Epidermal melanocyte (primary cell): Measurements from ENCODE around the gene H3-3A.

Source experiments
- DNase-seq: peaks from one replicate; pipeline ENCODE4 v3.0.0; 2011; ENCODE audit warnings: low spot score; ENCODE audit not compliant: insufficient read length

H3-3A gene

GRCh38 chr1:226062558-226063223 lies at the start of gene H3-3A:
Gene H3-3A, plus strand, starts transcription at chr1:226062716. Its CDS starts 1,636 bp downstream, at chr1:226064352.
- no peak for DNase-seq

DNA sequence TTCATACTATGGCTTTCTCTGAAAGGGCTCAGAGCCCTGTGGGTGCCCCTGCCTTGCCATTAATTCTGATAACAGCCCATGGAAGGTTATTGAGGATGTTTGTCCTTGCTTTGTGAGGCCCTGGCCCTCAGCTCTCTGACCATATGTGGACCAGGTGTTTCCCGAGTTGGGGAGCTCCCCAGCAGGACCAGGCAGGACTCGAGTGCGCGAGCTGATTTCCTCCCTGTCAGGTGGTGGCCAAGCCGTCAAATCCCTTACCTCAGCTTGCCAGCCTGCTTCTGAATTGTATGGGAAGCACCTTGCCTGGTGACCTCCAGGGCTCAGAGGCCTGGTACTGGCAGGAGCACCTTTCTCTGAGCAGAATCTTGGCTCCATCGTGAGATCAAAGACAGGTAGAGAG lies 45.4 kb upstream of the H3-3A start:
- no peak for DNase-seq

- DNase-seq, result no peak
These were observed 42.9 kb upstream of the H3-3A start for GRCh38 chr1:226019572-226019971.

DNA sequence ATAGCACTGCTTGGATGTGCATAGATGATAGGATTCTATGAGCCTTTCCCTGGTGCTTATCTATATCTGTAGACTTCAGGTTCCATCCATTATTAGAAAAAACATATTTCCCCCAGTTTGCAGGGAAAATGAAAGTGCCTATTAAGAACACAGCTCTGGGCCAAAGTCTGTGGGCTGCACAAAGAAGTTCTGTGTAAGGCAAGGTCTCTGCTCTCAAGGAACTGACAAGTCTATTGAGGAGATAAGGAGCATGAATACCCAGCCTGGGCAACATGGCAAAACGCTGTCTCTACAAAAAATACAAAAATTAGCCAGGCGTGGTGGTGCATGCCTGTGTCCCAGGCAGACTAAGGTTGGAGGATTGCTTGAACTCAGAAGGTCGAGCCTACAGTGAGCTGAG lies 41.1 kb upstream of the H3-3A start:
- DNase-seq, result peak; percentile 70

DNA sequence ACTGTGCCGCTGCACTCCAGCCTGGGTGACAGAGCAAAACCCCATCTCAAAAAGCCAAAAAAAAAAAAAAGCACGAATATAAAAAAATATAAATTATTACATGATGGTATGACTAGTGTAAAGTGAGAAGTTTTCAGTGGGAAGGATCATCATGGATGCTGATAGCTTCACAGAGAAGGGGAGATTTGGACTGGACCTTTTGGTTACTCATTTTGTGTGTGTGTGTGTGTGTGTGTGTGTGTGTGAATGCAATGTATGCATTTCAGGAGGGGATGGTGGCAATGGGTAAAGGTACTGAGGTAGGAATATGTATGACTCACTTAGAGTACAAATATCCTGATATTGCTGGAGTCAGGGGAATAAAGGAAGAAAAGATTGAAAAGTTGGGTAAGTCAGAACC lies 40.7 kb upstream of the H3-3A start:
- no peak for DNase-seq

DNA sequence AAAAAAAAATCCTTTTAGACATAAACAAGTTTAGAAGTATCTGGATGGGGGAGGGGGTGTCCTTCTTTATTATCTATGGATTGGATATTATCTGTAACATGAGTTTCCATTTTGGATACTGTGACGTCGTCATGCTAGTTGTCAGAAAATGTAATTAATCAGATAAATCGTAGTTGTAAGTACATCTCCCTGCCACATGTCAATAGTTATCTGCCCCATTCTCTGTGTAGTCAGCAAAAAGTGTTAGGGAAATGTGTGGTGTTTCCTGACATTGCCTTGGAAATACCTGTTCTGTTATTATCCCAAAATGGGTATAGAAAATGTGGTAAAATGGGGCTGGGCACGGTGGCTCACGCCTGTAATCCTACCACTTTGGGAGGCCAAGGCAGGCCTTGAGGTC lies 38.8 kb upstream of the H3-3A start:
- no peak for DNase-seq

DNA sequence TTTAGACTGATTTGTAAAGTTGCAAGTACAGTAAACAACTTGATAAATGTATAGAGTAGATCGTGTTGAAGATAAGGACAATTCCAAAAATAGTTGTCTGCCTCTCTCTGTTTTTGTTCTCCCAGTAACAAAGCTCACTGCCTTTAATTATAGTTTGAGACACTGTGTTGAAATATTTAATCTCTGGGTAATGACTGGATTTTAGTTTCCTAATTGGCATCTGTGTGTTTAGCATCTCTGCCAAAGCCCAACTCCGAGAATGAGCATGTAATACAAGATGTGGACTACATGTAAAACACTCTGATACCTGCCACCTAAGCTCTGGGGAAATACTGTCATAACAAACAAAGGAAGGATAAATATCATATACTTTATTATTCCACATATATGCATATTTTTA lies 35.7 kb upstream of the H3-3A start:
- no peak for DNase-seq

DNA sequence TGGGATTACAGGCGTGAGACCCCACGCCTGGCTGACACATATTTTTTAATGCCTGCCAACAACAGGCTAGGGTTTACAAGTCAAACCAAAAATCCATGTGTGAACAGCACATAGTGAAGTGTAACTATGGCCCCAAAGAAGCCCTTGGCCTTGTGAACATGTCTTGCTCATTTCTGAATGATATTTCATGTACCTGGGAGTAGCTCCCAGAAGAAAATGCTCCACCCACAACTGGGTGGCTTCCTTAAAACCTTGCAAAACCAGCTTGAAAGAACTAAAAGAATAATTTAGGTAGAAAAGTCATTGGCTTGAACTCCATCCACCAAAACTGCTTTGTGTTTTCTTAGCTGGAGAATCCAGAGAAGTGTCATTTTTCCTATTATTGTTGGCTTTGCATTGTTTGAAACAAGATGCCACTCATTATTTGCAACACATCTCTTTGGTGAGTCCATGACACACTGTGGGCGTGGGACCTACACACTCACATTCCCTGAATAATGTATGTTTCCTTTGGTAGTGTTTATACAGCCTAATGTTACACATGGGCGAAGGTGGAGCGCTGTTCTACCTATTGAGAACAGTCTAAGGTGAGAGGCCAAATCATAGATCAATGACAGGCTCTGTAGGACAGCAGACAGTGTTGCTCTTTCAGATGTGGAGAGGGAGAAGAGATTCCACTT lies 34.8 kb upstream of the H3-3A start:
- no peak for DNase-seq

GRCh38 chr1:226029093-226029496 lies 33.4 kb upstream of the H3-3A start:
- DNase-seq, result no peak

GRCh38 chr1:226029568-226030225 lies 32.8 kb upstream of the H3-3A start:
- no peak for DNase-seq

DNA sequence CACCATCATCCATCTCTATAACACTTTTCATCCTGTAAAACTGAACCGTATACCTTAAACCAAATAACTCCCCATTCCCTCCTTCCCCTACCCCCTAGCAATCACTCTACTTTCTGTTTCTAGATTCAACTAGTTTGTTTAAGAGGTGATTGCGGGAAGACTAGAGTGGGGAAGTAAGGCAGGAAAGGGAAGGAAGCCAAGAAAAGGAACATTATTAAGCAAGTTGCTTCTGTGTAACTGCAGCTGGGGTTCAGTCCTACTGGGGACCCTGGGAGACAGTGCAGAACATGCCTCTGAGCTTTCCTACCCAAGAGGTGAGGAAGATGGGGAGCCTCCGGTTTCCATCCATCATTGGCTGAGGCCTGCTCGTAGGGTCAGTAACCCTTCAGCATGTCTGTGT lies 28.9 kb upstream of the H3-3A start:
- no peak for DNase-seq

GRCh38 chr1:226033991-226034390 lies 28.5 kb upstream of the H3-3A start:
- DNase-seq, result no peak

DNA sequence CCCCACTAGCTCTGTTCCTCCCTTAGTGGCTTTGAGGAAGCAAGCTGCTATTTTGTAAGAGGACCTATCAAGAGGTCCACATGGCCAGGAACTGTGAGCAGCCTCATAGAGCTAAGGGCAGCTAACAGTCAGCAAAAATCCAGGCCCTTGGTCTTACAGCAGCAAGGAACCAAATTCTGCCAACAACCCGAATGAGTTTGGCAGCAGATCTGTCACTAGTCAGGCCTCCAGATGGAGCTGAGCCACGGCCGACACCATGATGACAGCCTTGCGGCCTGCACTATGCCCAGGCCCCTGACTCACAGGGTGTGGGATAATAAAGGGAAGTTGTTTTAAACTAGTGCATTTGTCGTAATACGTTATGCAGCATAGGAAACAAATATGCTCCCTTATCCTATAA lies 28.0 kb upstream of the H3-3A start:
- peak; percentile 68 for DNase-seq

GRCh38 chr1:226035915-226036314 lies 26.6 kb upstream of the H3-3A start:
- no peak for DNase-seq

GRCh38 chr1:226038661-226039060 lies 23.9 kb upstream of the H3-3A start:
- no peak for DNase-seq

DNA sequence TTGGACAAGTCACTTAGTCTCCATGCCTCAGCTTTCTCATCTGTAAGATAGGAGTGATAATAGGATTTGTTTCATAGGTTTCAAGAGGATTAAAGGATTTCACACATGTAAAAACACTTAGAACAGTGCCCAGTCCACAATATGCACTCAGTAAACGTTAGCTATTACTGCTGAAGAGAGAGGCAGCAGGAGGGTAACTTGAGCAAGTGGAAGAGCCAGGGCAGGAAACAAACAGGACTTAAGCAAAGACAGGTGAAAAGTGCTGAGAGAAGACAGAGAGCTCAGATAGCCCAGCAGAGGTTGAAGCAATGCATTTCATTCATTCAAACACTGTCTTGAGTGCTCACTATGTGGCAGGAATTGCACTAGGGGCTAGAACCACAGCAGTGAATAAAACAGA lies 21.1 kb upstream of the H3-3A start:
- DNase-seq, result no peak

DNA sequence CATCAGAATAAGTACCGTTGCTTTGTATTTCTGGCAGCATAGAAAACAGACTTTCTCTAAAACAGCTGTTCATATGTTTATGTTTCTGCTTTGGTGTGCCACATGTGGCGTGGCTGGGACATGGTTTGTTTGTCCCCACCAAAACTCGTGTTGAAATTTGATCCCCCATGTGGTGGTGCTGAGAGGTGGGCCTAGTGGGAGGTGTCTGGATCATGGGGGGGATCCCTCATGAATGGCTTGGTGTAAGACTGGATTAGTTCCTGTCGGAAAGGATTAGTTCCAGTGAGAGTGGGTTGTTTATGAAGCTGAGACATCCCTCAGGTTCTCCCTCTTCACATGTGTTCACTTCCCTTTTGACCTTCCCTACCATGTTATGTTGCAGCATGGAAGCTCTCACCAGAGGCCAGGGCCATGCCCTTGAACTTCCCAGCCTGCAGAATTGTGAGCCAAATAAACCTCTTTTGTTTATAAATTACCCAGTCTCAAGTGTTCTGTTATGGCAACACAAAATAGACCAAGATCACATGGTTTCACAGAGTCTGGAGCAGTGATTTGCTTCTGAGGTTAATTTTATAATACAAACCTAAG lies 17.9 kb upstream of the H3-3A start:
- DNase-seq, result no peak

GRCh38 chr1:226046240-226046639 lies 16.3 kb upstream of the H3-3A start:
- no peak for DNase-seq

GRCh38 chr1:226047495-226047894 lies 15.0 kb upstream of the H3-3A start:
- DNase-seq, result no peak

GRCh38 chr1:226048886-226049285 lies 13.6 kb upstream of the H3-3A start:
- DNase-seq, result no peak

GRCh38 chr1:226050133-226050532 lies 12.4 kb upstream of the H3-3A start:
- DNase-seq, result no peak

- DNase-seq, result no peak
These were observed 11.2 kb upstream of the H3-3A start for GRCh38 chr1:226051365-226051764.
